A673 (cell line): ENCODE data around the gene BFSP2. TPM values are rescaled to one million over a fixed set of nuclear protein-coding genes. Genes with fewer than 3 reads are reported as not detected.

ENCODE experiments used
- BruUV-seq: library from RNA; stranded (reverse); fragments of 400-500 nt; replicated peaks from 2 replicates; lab custom pipeline; 2021; lab: Mats Ljungman, UMichigan
- CTCF ChIA-PET: fragments of 300-600 bp; sonication (Branson Sonifier 250); formaldehyde crosslinking; loops from one replicate; lab custom pipeline; 2022; ENCODE audit warnings: antibody characterized with exemption; lab: Charles Lee
- POLR2A ChIA-PET: fragments of 300-600 bp; sonication (Branson Sonifier 250); formaldehyde crosslinking; loops from one replicate; lab custom pipeline; 2022; ENCODE audit warnings: antibody characterized with exemption; ENCODE audit not compliant: low non-redundant PET; lab: Charles Lee
- DNase-seq: peaks from one replicate; pipeline ENCODE4 v3.0.0-alpha.2; 2015; ENCODE audit warnings: low spot score
- H3K27ac ChIP-seq: fragments of 200-600 bp; sonication (generic); 2 replicates; pipeline ENCODE4 v1.5.1; 2016; ENCODE audit warnings: mixed run types, low read depth, mild to moderate bottlenecking, mixed read lengths, antibody characterized with exemption, low read length; ENCODE audit not compliant: poor library complexity, severe bottlenecking
- H3K27me3 ChIP-seq: fragments of 200-600 bp; sonication (generic); replicated peaks from 2 replicates; pipeline ENCODE4 v1.6.1; 2017; ENCODE audit warnings: mixed run types, low read depth, mild to moderate bottlenecking, mixed read lengths, antibody characterized with exemption, low read length; ENCODE audit not compliant: insufficient read depth, poor library complexity
- H3K36me3 ChIP-seq: fragments of 200-600 bp; sonication (generic); 2 replicates; pipeline ENCODE4 v1.6.1; 2016; ENCODE audit warnings: mixed run types, mild to moderate bottlenecking, mixed read lengths, antibody characterized with exemption, low read length; ENCODE audit not compliant: insufficient read depth, poor library complexity, severe bottlenecking
- H3K4me1 ChIP-seq: fragments of 200-600 bp; sonication (generic); 2 replicates; pipeline ENCODE4 v1.6.1; 2017; ENCODE audit warnings: mixed run types, mild to moderate bottlenecking, mixed read lengths, antibody characterized with exemption, low read length; ENCODE audit not compliant: insufficient read depth, poor library complexity, severe bottlenecking
- H3K4me3 ChIP-seq: fragments of 200-600 bp; sonication (generic); 2 replicates; pipeline ENCODE4 v1.5.1; 2016; ENCODE audit warnings: low read depth, mixed run types, mild to moderate bottlenecking, mixed read lengths, low read length; ENCODE audit not compliant: poor library complexity, severe bottlenecking
- H3K9me3 ChIP-seq: fragments of 200-600 bp; sonication (generic); 2 replicates; pipeline ENCODE4 v1.6.1; 2016; ENCODE audit warnings: mixed run types, low read depth, mild to moderate bottlenecking, mixed read lengths, antibody characterized with exemption, low read length; ENCODE audit not compliant: poor library complexity, severe bottlenecking
- EZH2 ChIP-seq: fragments of 200-600 bp; sonication (generic); IDR thresholded peaks from 2 replicates; pipeline ENCODE4 v1.6.1; 2017; ENCODE audit warnings: borderline replicate concordance, low read depth, mild to moderate bottlenecking, mixed read lengths, antibody characterized with exemption, low read length; ENCODE audit not compliant: poor library complexity, severe bottlenecking
- intact Hi-C: fragments of 100-400 bp; cut with micrococcal nuclease; formaldehyde crosslinking; loops from one replicate; pipeline ENCODE4 v1.10.0; 2022; ENCODE audit not compliant: unreplicated experiment
- total RNA-seq: library from RNA; stranded (reverse); gene quantifications from 2 replicates; pipeline ENCODE4 v1.2.3, GENCODE V29; 2021
- TF ChIP-seq, protein P1 (sequence below): fragments of 300-800, 200-600 bp; sonication (generic); conservative IDR thresholded peaks from 2 replicates; pipeline ENCODE4 v1.5.1; 2017; ENCODE audit warnings: low read depth, mild to moderate bottlenecking, antibody characterized with exemption, low read length, moderate library complexity, mixed read lengths

Gene BFSP2
- total RNA-seq, 1 experiment from 2014 or later: not detected

- TF ChIP-seq, protein P1, sequence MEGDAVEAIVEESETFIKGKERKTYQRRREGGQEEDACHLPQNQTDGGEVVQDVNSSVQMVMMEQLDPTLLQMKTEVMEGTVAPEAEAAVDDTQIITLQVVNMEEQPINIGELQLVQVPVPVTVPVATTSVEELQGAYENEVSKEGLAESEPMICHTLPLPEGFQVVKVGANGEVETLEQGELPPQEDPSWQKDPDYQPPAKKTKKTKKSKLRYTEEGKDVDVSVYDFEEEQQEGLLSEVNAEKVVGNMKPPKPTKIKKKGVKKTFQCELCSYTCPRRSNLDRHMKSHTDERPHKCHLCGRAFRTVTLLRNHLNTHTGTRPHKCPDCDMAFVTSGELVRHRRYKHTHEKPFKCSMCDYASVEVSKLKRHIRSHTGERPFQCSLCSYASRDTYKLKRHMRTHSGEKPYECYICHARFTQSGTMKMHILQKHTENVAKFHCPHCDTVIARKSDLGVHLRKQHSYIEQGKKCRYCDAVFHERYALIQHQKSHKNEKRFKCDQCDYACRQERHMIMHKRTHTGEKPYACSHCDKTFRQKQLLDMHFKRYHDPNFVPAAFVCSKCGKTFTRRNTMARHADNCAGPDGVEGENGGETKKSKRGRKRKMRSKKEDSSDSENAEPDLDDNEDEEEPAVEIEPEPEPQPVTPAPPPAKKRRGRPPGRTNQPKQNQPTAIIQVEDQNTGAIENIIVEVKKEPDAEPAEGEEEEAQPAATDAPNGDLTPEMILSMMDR: no peak
- TF ChIP-seq EZH2: no peak
- no peak for DNase-seq
- intact Hi-C loops: no loop called here
- no TSS peak for BruUV-seq
- H3K27me3 ChIP-seq: no peaks in the 10 kb centered on the region
- POLR2A ChIA-PET: no interaction called here
- H3K36me3 ChIP-seq: no peaks in the 10 kb centered on the region
- H3K4me3 ChIP-seq: no peak overlapping the region
- CTCF ChIA-PET: no interaction called here
- no peak overlapping the region for H3K27ac ChIP-seq
- no peaks in the 10 kb centered on the region for H3K4me1 ChIP-seq
- H3K9me3 ChIP-seq: no peaks in the 10 kb centered on the region
Observed at GRCh38 chr3:133444423-133444774, 44.5 kb downstream of the BFSP2 start.

DNA sequence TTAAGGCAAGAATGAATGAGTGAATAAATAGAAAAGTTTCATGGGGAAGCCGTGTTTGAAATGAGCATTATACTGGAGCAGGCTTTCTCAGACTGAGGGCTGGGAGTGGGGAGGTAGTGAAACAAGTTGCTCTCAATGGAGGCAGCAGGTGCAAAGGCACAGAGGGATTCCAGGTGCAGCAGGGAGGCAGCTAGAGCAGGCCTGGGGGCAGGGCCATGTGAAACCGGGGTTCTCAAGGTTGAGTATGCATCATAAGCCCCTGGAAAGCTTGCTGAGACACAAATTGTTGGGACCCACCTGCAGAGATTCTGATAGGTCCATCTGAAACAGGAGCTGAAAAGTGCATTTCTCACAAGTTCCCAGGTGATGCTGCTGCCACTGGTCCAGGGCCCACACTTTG, 45.3 kb downstream of the BFSP2 start:
- no peak overlapping the region for H3K4me3 ChIP-seq
- no peak overlapping the region for H3K27ac ChIP-seq
- H3K4me1 ChIP-seq: no peaks in the 10 kb centered on the region
- intact Hi-C loops: no loop called here
- H3K27me3 ChIP-seq: no peaks in the 10 kb centered on the region
- H3K9me3 ChIP-seq: no peaks in the 10 kb centered on the region
- no TSS peak for BruUV-seq
- POLR2A ChIA-PET: no interaction called here
- no peak for DNase-seq
- no peak for TF ChIP-seq EZH2
- TF ChIP-seq, protein P1: no peak
- CTCF ChIA-PET: no interaction called here
- no peaks in the 10 kb centered on the region for H3K36me3 ChIP-seq

- no peak for TF ChIP-seq EZH2
- TF ChIP-seq, protein P1: no peak
- intact Hi-C loops: no loop called here
- ChIA-PET POLR2A (no interaction called here), CTCF (interaction anchor here (0.5 kb wide), 1 partner anchor 10 kb away, joined by 3 read pairs; no protein-coding TSS in a partner anchor)
- no peak for DNase-seq
- BruUV-seq: no TSS peak
- H3K27me3 ChIP-seq: no peaks in the 10 kb centered on the region
- H3K9me3 ChIP-seq: no peaks in the 10 kb centered on the region
- no peak overlapping the region for H3K27ac ChIP-seq
- H3K36me3 ChIP-seq: no peaks in the 10 kb centered on the region
- H3K4me1 ChIP-seq: peaks cover 4% of the 10 kb centered on the region
- H3K4me3 ChIP-seq: no peak overlapping the region
Observed at GRCh38 chr3:133447750-133448477, 48.1 kb downstream of the BFSP2 start.
